Globus pallidus (tissue), 1 donor: ENCODE measurements around the gene MSS51.

ENCODE experiments used
- DNase-seq: peaks from one replicate; pipeline ENCODE4 v3.0.0-alpha.2; 2015; ENCODE audit warnings: low spot score

Gene MSS51

GRCh38 chr10:73433538-73433867, at the start of gene MSS51:
TSS of gene MSS51 (minus strand) at chr10:73433561. CDS start at chr10:73428284, 5,277 bp downstream.
- DNase-seq, result no peak

GRCh38 chr10:73480158-73480557, 46.8 kb upstream of the MSS51 start:
- DNase-seq, result no peak

- no peak for DNase-seq
Measured at GRCh38 chr10:73478636-73479035, 45.3 kb upstream of the MSS51 start.

GRCh38 chr10:73471226-73471625, 37.9 kb upstream of the MSS51 start:
- DNase-seq, result no peak

GRCh38 chr10:73469579-73469978, 36.2 kb upstream of the MSS51 start:
- DNase-seq, result no peak

- DNase-seq, result no peak
Measured at GRCh38 chr10:73467206-73467605, 33.8 kb upstream of the MSS51 start.

GRCh38 chr10:73465978-73466726, 32.8 kb upstream of the MSS51 start:
- no peak for DNase-seq

- DNase-seq, result no peak
Measured at GRCh38 chr10:73460897-73461296, 27.5 kb upstream of the MSS51 start.

GRCh38 chr10:73459683-73460314, 26.4 kb upstream of the MSS51 start:
- no peak for DNase-seq

GRCh38 chr10:73456187-73456890, 23.0 kb upstream of the MSS51 start:
- DNase-seq, result no peak

- no peak for DNase-seq
Measured at GRCh38 chr10:73449113-73449512, 15.8 kb upstream of the MSS51 start.

GRCh38 chr10:73448384-73448783, 15.0 kb upstream of the MSS51 start:
- DNase-seq, result no peak

GRCh38 chr10:73446926-73447325, 13.6 kb upstream of the MSS51 start:
- DNase-seq, result no peak

- DNase-seq, result no peak
Measured at GRCh38 chr10:73444457-73444856, 11.1 kb upstream of the MSS51 start.

- DNase-seq, result no peak
Measured at GRCh38 chr10:73439605-73440312, 6.4 kb upstream of the MSS51 start.

- DNase-seq, result no peak
Measured at GRCh38 chr10:73439055-73439454, 5.7 kb upstream of the MSS51 start.

GRCh38 chr10:73432646-73433537, 469 bp downstream of the MSS51 start:
- DNase-seq, result no peak

- no peak for DNase-seq
Measured at GRCh38 chr10:73426318-73426717, 7.0 kb downstream of the MSS51 start.

GRCh38 chr10:73424478-73424877, 8.9 kb downstream of the MSS51 start:
- no peak for DNase-seq

GRCh38 chr10:73423309-73423708, 10.1 kb downstream of the MSS51 start:
- DNase-seq, result no peak

GRCh38 chr10:73416571-73416970, 16.8 kb downstream of the MSS51 start:
- no peak for DNase-seq
